SU-DHL-6 (cell line): ENCODE data around the gene RADIL.

Experiments used
- H2AFZ ChIP-seq: fragments of 200-600 bp; sonication (generic); 2 replicates; pipeline ENCODE4 v1.6.1; 2014; ENCODE audit warnings: low read depth, mild to moderate bottlenecking, moderate library complexity, mixed read lengths, antibody characterized with exemption, low read length; ENCODE audit not compliant: severe bottlenecking
- H3F3A ChIP-seq: fragments of 200-600 bp; shearing (Covaris generic); 2 replicates; pipeline ENCODE4 v1.6.0; 2016; ENCODE audit warnings: antibody characterized with exemption, mild to moderate bottlenecking; ENCODE audit not compliant: insufficient read depth
- H3K27ac ChIP-seq: fragments of 200-600 bp; sonication (generic); 2 replicates; pipeline ENCODE4 v1.5.1; 2016; ENCODE audit warnings: low read depth, mild to moderate bottlenecking, low read length, moderate library complexity, mixed read lengths
- H3K27me3 ChIP-seq: fragments of 200-600 bp; sonication (generic), shearing (Covaris generic); 2 replicates; pipeline ENCODE4 v1.6.0; 2014; ENCODE audit warnings: mild to moderate bottlenecking, low read length
- H3K36me3 ChIP-seq: fragments of 200-600 bp; sonication (generic); 2 replicates; pipeline ENCODE4 v1.6.1; 2014; ENCODE audit warnings: mild to moderate bottlenecking, low read length, mixed read lengths
- H3K4me2 ChIP-seq: fragments of 300-600, 200-600 bp; shearing (Covaris generic), sonication (generic); 2 replicates; pipeline ENCODE4 v1.6.0; 2014; ENCODE audit warnings: low read length, low read depth, mild to moderate bottlenecking; ENCODE audit not compliant: poor library complexity, severe bottlenecking
- H3K4me3 ChIP-seq: fragments of 200-600 bp; sonication (generic); 2 replicates; pipeline ENCODE4 v1.5.1; 2014; ENCODE audit warnings: antibody characterized with exemption, low read length, mild to moderate bottlenecking, mixed read lengths; ENCODE audit not compliant: insufficient read depth, poor library complexity, severe bottlenecking
- H3K79me2 ChIP-seq: fragments of 200-600 bp; sonication (generic); 2 replicates; pipeline ENCODE4 v1.6.1; 2014; ENCODE audit warnings: mild to moderate bottlenecking, low read length, moderate library complexity; ENCODE audit not compliant: insufficient read depth
- H3K9ac ChIP-seq: fragments of 200-600 bp; sonication (generic); 2 replicates; pipeline ENCODE4 v1.7.0; 2014; ENCODE audit warnings: mild to moderate bottlenecking, low read length
- H3K9me2 ChIP-seq: fragments of 200-600 bp; sonication (generic); replicated peaks from 2 replicates; pipeline ENCODE4 v1.6.1; 2014; ENCODE audit warnings: low read length; ENCODE audit not compliant: insufficient read depth
- H3K9me3 ChIP-seq: fragments of 200-600 bp; sonication (generic); 2 replicates; pipeline ENCODE4 v1.6.1; 2014; ENCODE audit warnings: low read length, mixed read lengths; ENCODE audit not compliant: insufficient read depth
- H4K20me1 ChIP-seq: fragments of 200-600 bp; sonication (generic); 2 replicates; pipeline ENCODE4 v1.6.1; 2014; ENCODE audit warnings: low read depth, mild to moderate bottlenecking, antibody characterized with exemption, low read length, moderate library complexity, mixed read lengths
- CTCF ChIP-seq: fragments of 200-600 bp; sonication (generic); IDR thresholded peaks from one replicate; pipeline ENCODE4 v1.5.1; 2017; ENCODE audit warnings: antibody characterized with exemption, mild to moderate bottlenecking, low read length, moderate library complexity; ENCODE audit not compliant: insufficient read depth, poor library complexity, severe bottlenecking
- EZH2phosphoT487 ChIP-seq: fragments of 200-600 bp; sonication (generic), shearing (Covaris generic); conservative IDR thresholded peaks from 2 replicates; pipeline ENCODE4 v1.6.1; 2018; ENCODE audit warnings: mild to moderate bottlenecking, antibody characterized with exemption, low read length, moderate library complexity, mixed read lengths

Gene RADIL

GRCh38 chr7:4786015-4786414 is 97.5 kb downstream of the RADIL start:
- H3K4me2 ChIP-seq: no peak overlapping the region
- TF ChIP-seq EZH2phosphoT487 (no peak), CTCF (no peak)
- no peak overlapping the region for H3K9ac ChIP-seq
- H3F3A ChIP-seq: no peaks in the 10 kb centered on the region
- no peaks in the 10 kb centered on the region for H3K9me3 ChIP-seq
- H3K36me3 ChIP-seq: no peaks in the 10 kb centered on the region
- H4K20me1 ChIP-seq: no peaks in the 10 kb centered on the region
- no peak overlapping the region for H3K4me3 ChIP-seq
- H3K9me2 ChIP-seq: no peaks in the 10 kb centered on the region
- H3K27ac ChIP-seq: no peak overlapping the region
- H3K27me3 ChIP-seq: no peaks in the 10 kb centered on the region
- H3K79me2 ChIP-seq: no peaks in the 10 kb centered on the region
- H2AFZ ChIP-seq: no peak overlapping the region

GRCh38 chr7:4785371-4785770 is 98.1 kb downstream of the RADIL start:
- no peak overlapping the region for H3K27ac ChIP-seq
- no peaks in the 10 kb centered on the region for H3K9me3 ChIP-seq
- no peaks in the 10 kb centered on the region for H3K79me2 ChIP-seq
- H3K4me3 ChIP-seq: no peak overlapping the region
- no peaks in the 10 kb centered on the region for H3K27me3 ChIP-seq
- no peaks in the 10 kb centered on the region for H3K9me2 ChIP-seq
- no peaks in the 10 kb centered on the region for H3K36me3 ChIP-seq
- no peak overlapping the region for H3K9ac ChIP-seq
- H3F3A ChIP-seq: no peaks in the 10 kb centered on the region
- no peaks in the 10 kb centered on the region for H4K20me1 ChIP-seq
- TF ChIP-seq EZH2phosphoT487: no peak
- TF ChIP-seq CTCF: no peak
- H3K4me2 ChIP-seq: no peak overlapping the region
- H2AFZ ChIP-seq: no peak overlapping the region

- H2AFZ ChIP-seq: no peak overlapping the region
- H3K9me3 ChIP-seq: no peaks in the 10 kb centered on the region
- no peaks in the 10 kb centered on the region for H4K20me1 ChIP-seq
- H3F3A ChIP-seq: no peaks in the 10 kb centered on the region
- TF ChIP-seq CTCF (no peak), EZH2phosphoT487 (no peak)
- H3K27me3 ChIP-seq: no peaks in the 10 kb centered on the region
- H3K9ac ChIP-seq: no peak overlapping the region
- no peak overlapping the region for H3K4me2 ChIP-seq
- H3K79me2 ChIP-seq: peaks cover 4% of the 10 kb centered on the region
- H3K36me3 ChIP-seq: no peaks in the 10 kb centered on the region
- no peak overlapping the region for H3K4me3 ChIP-seq
- no peak overlapping the region for H3K27ac ChIP-seq
- no peaks in the 10 kb centered on the region for H3K9me2 ChIP-seq
Observed at GRCh38 chr7:4784799-4785198, 98.7 kb downstream of the RADIL start.
